Measurements from ENCODE around the gene PIK3R5. TPM values are rescaled to one million over a fixed set of nuclear protein-coding genes. Genes with fewer than 3 reads are reported as not detected.

Gene PIK3R5
- total and polyA plus RNA-seq, 2 donors (not counting 3 experiments of a cell fraction or from before 2014, with no cell fraction given), result not detected

DNA sequence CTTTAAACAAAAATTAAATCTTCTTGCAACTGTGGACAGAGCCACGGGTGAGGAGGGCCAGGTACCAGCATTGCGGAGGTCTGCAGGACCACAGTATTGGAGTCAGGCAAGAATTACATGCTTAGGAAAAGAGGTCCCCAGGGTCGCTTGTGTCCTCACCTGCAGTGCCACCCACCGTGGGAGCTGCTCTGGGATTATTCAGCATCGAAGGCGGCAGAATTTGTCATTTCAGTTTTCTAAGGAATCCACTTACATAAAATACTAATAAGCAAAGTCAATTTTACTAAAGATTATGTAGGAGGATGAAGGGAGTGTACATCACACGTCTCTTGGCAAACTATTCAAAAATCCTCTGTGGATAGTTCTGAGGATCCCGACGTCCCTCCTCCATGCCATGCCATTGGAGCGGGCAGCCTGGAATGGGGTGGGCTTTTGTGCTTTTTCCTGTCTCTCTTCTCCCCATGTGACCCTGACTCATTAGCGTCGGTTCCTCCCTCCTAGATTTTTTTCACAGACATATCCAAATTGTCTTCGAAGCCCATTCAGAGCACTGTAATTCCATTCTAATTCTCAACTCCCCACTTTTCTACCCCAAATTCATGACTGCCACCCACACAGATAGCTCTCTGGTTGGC lies 95.0 kb downstream of the PIK3R5 start:
- dilution Hi-C loops (cut with MboI; ENCODE audit: extremely low pct_ligation_motif_present, low sequenced_read_pairs) (no loop called here), intact Hi-C loops (cut with micrococcal nuclease) (no loop called here)
- no peak for FAIRE-seq
- H3K9me3 ChIP-seq (replicated peaks; ENCODE audit: control insufficient read depth, insufficient read depth, low read length), result no peaks in the 10 kb centered on the region
- H4K20me1 ChIP-seq (replicated peaks; ENCODE audit: control insufficient read depth, extremely low read depth, insufficient read depth, low read length), result no peaks in the 10 kb centered on the region
- CTCF ChIA-PET, result no interaction called here
- BruUV-seq (replicated peaks), result no TSS peak
- no peak overlapping the region for H3K9ac ChIP-seq (replicated peaks; ENCODE audit: extremely low read depth, insufficient read depth, low read length)
- H3K27me3 ChIP-seq (ENCODE audit: control insufficient read depth in 2 of 2, insufficient read depth in 2 of 2, low read length in 2 of 2), result no peaks in the 10 kb centered on the region
- H3K36me3 ChIP-seq (ENCODE audit: control insufficient read depth in 2 of 2, extremely low read depth in 1 of 2, insufficient read depth in 2 of 2, low read length in 2 of 2), result no peaks in the 10 kb centered on the region
- H3K79me2 ChIP-seq (ENCODE audit: control insufficient read depth, insufficient read depth, low read length), result no peaks in the 10 kb centered on the region
- POLR2A ChIA-PET, result no interaction called here
- H3K9me1 ChIP-seq (replicated peaks; ENCODE audit: control insufficient read depth, extremely low read depth, insufficient read depth, low read length), result no peaks in the 10 kb centered on the region
- TF ChIP-seq EZH2 (IDR thresholded peaks at IDR 0.05; ENCODE audit: borderline replicate concordance, low read depth, low read length, severe bottlenecking) (no peak), GATA2 (IDR thresholded peaks at IDR 0.05; ENCODE audit: insufficient read depth, insufficient read length, low read depth, low read length) (no peak), FOS (IDR thresholded peaks at IDR 0.05; ENCODE audit: borderline replicate concordance, insufficient read depth, low read length) (no peak), POLR2AphosphoS5 (IDR thresholded peaks at IDR 0.05; ENCODE audit: insufficient read depth, low read depth, low read length) (no peak), JUN (IDR thresholded peaks at IDR 0.05; ENCODE audit: borderline replicate concordance, insufficient read depth, insufficient read length, low read depth) (no peak)
- TF ChIP-seq, protein P1, sequence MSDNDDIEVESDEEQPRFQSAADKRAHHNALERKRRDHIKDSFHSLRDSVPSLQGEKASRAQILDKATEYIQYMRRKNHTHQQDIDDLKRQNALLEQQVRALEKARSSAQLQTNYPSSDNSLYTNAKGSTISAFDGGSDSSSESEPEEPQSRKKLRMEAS (IDR thresholded peaks at IDR 0.05; ENCODE audit: insufficient read depth, insufficient read length), result no peak
- TF ChIP-seq, protein P2, sequence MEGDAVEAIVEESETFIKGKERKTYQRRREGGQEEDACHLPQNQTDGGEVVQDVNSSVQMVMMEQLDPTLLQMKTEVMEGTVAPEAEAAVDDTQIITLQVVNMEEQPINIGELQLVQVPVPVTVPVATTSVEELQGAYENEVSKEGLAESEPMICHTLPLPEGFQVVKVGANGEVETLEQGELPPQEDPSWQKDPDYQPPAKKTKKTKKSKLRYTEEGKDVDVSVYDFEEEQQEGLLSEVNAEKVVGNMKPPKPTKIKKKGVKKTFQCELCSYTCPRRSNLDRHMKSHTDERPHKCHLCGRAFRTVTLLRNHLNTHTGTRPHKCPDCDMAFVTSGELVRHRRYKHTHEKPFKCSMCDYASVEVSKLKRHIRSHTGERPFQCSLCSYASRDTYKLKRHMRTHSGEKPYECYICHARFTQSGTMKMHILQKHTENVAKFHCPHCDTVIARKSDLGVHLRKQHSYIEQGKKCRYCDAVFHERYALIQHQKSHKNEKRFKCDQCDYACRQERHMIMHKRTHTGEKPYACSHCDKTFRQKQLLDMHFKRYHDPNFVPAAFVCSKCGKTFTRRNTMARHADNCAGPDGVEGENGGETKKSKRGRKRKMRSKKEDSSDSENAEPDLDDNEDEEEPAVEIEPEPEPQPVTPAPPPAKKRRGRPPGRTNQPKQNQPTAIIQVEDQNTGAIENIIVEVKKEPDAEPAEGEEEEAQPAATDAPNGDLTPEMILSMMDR (IDR thresholded peaks at IDR 0.05; ENCODE audit: extremely low read depth in 1 of 2, insufficient read depth in 1 of 2, low read depth in 1 of 2, low read length in 2 of 2), result no peak
- no peaks in the 10 kb centered on the region for H3K4me1 ChIP-seq (ENCODE audit: control insufficient read depth, extremely low read depth, insufficient read depth, low read length)
- no peak overlapping the region for H3K4me3 ChIP-seq (replicated peaks in 1 of 3; ENCODE audit: insufficient read depth in 1 of 3, low read depth in 1 of 3, low read length in 3 of 3)
- no peak overlapping the region for H3K4me2 ChIP-seq (ENCODE audit: insufficient read depth, low read length)
- DNase-seq (ENCODE audit: low read depth, low spot score), result no peak
- no peak overlapping the region for H2AFZ ChIP-seq (ENCODE audit: low read depth, low read length)
- no peak overlapping the region for H3K27ac ChIP-seq (ENCODE audit: insufficient read depth, low read depth, low read length)

Data from endothelial cell of umbilical vein (primary cell).